ENCODE measurements around the gene PSME3IP1.
A peak's percentile ranks its signal among the peaks of the same experiment; 100 is the strongest.

The PSME3IP1 gene

GRCh38 chr16:57151369-57151768 lies 34.5 kb downstream of the PSME3IP1 start:
- no peaks in the 10 kb centered on the region for H3K27me3 ChIP-seq (ENCODE audit: control insufficient read depth, insufficient read depth, low read length)
- H3K9me3 ChIP-seq (ENCODE audit: control insufficient read depth, insufficient read depth, low read depth, low read length), result no peaks in the 10 kb centered on the region
- peaks cover 36% of the 10 kb centered on the region for H3K4me1 ChIP-seq (ENCODE audit: control insufficient read depth, insufficient read depth, low read length)
- H3K36me3 ChIP-seq (ENCODE audit: control insufficient read depth, insufficient read depth, low read length), result peaks cover 42% of the 10 kb centered on the region
- no peak overlapping the region for H3K4me3 ChIP-seq (ENCODE audit: low read depth, low read length)
- H3K27ac ChIP-seq (ENCODE audit: low read depth, low read length), result no peak overlapping the region
- H3K9ac ChIP-seq (ENCODE audit: low read length), result no peak overlapping the region

DNA sequence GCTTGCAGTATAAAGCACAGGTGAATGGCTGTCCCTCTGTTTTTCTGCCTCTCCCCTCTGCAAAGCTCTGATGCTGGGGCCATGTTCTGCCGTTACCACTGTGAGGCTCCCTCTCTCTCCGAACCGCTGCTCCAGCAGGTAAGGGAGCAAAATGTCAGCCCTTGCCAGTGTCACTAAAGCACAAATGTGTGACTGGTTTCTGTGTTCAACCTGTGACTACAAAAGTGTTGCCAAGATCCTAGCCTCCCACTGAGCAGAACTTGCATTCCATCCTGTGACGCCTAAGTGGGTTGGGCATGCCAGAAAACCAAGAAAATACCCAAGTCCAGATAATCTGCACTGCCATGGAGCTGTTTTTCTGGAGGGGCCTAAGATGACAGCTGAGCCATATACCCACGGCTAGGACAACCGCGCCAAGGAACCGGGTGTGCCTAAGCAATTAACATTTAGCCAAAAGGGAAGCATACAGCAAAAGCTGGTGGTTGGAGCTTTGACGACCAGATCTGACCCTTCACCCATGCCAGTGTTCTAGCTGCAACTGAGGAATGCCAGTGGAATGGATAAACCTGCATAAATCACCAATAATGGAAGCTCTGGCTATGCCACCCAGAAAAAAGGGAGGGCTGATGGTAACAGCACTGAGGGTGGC lies 35.0 kb downstream of the PSME3IP1 start:
- Histone ChIP-seq H3K4me3 (ENCODE audit: low read depth, low read length) (no peak overlapping the region), H3K27ac (ENCODE audit: low read depth, low read length) (no peak overlapping the region), H3K9ac (ENCODE audit: low read length) (no peak overlapping the region), H3K9me3 (ENCODE audit: control insufficient read depth, insufficient read depth, low read depth, low read length) (no peaks in the 10 kb centered on the region), H3K4me1 (ENCODE audit: control insufficient read depth, insufficient read depth, low read length) (peaks cover 39% of the 10 kb centered on the region), H3K36me3 (ENCODE audit: control insufficient read depth, insufficient read depth, low read length) (peaks cover 37% of the 10 kb centered on the region), H3K27me3 (ENCODE audit: control insufficient read depth, insufficient read depth, low read length) (no peaks in the 10 kb centered on the region)

GRCh38 chr16:57149391-57149790 lies 36.4 kb downstream of the PSME3IP1 start:
- H3K9me3 ChIP-seq (ENCODE audit: control insufficient read depth, insufficient read depth, low read depth, low read length), result no peaks in the 10 kb centered on the region
- H3K36me3 ChIP-seq (ENCODE audit: control insufficient read depth, insufficient read depth, low read length), result peaks cover 26% of the 10 kb centered on the region
- H3K4me3 ChIP-seq (ENCODE audit: low read depth, low read length), result no peak overlapping the region
- no peaks in the 10 kb centered on the region for H3K27me3 ChIP-seq (ENCODE audit: control insufficient read depth, insufficient read depth, low read length)
- H3K27ac ChIP-seq (ENCODE audit: low read depth, low read length), result no peak overlapping the region
- no peak overlapping the region for H3K9ac ChIP-seq (ENCODE audit: low read length)
- H3K4me1 ChIP-seq (ENCODE audit: control insufficient read depth, insufficient read depth, low read length), result peaks cover 44% of the 10 kb centered on the region

DNA sequence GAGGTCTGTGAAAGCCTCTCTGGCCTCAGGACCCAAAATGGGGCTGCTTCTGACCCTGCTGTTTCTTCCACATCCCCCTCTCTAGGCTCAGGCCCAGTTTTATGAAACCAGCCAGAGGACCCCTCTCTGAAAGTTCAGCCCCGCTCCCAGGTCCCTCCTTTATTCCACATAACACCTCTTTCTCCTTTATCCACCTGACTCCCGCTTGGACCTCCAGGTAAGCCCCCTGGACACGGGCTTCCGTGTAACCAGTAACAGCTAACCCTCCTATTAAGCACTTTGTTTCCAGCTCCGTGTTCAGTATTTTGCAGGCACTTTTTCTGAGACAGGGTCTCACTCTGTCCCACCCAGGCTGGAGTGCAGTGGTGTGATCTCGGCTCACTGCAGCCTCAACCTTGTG lies 37.4 kb downstream of the PSME3IP1 start:
- no peak overlapping the region for H3K27ac ChIP-seq (ENCODE audit: low read depth, low read length)
- H3K9ac ChIP-seq (ENCODE audit: low read length), result no peak overlapping the region
- peaks cover 16% of the 10 kb centered on the region for H3K36me3 ChIP-seq (ENCODE audit: control insufficient read depth, insufficient read depth, low read length)
- no peaks in the 10 kb centered on the region for H3K27me3 ChIP-seq (ENCODE audit: control insufficient read depth, insufficient read depth, low read length)
- no peaks in the 10 kb centered on the region for H3K9me3 ChIP-seq (ENCODE audit: control insufficient read depth, insufficient read depth, low read depth, low read length)
- H3K4me3 ChIP-seq (ENCODE audit: low read depth, low read length), result no peak overlapping the region
- peaks cover 44% of the 10 kb centered on the region for H3K4me1 ChIP-seq (ENCODE audit: control insufficient read depth, insufficient read depth, low read length)

DNA sequence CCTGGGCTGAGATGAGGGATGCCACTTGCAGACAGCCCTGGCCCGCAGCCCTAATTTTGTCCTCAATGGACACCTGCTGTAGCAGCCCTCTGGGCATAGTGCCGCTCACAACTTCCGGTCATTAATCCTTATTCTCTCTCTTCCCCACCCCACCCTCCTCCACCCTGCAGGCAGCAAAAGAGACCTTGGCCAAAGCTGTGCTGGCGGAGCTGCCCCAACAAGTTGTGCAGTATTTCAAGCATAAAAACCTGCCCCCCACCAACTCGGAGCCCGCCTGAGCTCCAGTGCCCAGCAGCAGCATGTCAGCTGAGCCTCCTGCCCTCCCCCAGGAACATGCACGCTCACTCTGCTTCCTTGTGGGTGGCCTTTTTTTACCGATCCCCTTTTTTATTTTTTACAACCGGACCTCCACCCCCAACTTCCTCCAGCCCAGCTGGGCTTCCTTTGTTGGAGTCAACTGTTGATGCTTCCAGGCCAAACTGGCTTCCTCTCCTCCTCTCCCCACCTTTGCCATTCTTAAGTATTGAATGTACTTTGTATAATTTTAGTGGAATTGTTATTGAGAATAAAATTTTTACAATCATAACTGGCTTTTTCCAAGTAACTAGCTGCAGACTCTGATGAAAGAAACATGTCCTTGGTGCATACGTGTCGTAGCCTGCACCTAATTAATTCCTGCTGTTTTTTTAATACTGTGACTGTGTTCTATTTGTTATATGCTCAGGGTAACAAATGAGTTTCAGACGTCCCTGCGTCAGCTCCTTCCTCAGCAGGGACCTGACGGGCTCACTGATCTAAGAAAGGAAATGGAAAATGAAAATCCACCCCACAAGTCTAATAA lies 38.2 kb downstream of the PSME3IP1 start:
- no peaks in the 10 kb centered on the region for H3K9me3 ChIP-seq (ENCODE audit: control insufficient read depth, insufficient read depth, low read depth, low read length)
- peaks cover 44% of the 10 kb centered on the region for H3K4me1 ChIP-seq (ENCODE audit: control insufficient read depth, insufficient read depth, low read length)
- no peaks in the 10 kb centered on the region for H3K27me3 ChIP-seq (ENCODE audit: control insufficient read depth, insufficient read depth, low read length)
- no peak overlapping the region for H3K9ac ChIP-seq (ENCODE audit: low read length)
- H3K27ac ChIP-seq (ENCODE audit: low read depth, low read length), result peak overlapping the region; percentile 20; the same call in 1 of the 2 replicates
- 0 out of 2 replicates have a peak overlapping the region, but pooled peaks have one; percentile 18 for H3K4me3 ChIP-seq (ENCODE audit: low read depth, low read length)
- H3K36me3 ChIP-seq (ENCODE audit: control insufficient read depth, insufficient read depth, low read length), result peaks cover 8% of the 10 kb centered on the region

DNA sequence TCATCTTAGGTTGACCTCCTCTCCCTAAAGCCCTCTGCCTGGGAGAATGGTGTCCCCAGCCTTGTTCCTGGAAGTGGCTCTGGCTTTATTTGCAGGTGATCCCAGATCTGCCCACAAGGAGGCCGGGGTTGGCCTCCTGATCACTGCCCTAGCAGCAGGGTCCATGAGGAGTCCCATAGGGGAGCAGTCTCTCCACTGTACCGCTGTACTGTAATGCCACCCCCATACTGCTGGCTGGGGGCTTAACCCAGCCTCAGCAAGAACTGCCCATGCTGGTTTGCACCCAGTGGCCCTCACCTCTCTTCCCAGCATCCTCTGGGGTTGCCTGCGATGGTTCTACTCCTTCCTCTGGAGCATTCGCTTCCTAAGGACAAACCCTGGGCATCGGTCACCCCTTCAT lies 39.1 kb downstream of the PSME3IP1 start:
- Histone ChIP-seq H3K9ac (ENCODE audit: low read length) (no peak overlapping the region), H3K27ac (ENCODE audit: low read depth, low read length) (no peak overlapping the region), H3K27me3 (ENCODE audit: control insufficient read depth, insufficient read depth, low read length) (no peaks in the 10 kb centered on the region), H3K4me3 (ENCODE audit: low read depth, low read length) (no peak overlapping the region), H3K9me3 (ENCODE audit: control insufficient read depth, insufficient read depth, low read depth, low read length) (no peaks in the 10 kb centered on the region), H3K36me3 (ENCODE audit: control insufficient read depth, insufficient read depth, low read length) (no peaks in the 10 kb centered on the region), H3K4me1 (ENCODE audit: control insufficient read depth, insufficient read depth, low read length) (peaks cover 41% of the 10 kb centered on the region)

DNA sequence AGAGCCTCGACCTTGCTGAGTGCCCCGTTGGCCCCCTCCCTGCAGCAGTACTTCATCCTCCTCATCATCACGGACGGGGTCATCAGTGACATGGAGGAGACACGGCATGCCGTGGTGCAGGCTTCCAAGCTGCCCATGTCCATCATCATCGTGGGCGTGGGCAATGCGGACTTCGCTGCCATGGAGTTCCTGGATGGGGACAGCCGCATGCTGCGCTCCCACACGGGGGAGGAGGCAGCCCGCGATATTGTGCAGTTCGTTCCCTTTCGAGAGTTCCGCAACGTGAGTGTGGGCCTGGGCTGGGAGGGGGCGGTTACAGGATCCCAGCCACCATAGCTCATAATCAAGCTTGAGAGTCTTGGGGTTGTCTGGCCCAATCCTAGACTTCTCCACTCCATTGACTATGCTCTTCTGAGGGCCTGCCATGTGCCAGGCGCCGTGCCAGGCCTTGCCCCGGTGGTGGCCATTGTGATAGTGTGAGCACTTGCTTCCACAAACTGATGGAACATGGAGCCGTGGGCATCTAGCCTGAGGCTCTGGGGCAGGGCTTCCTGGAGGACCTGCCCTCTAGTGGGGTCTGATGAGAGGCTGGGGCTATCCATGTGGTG lies 39.7 kb downstream of the PSME3IP1 start:
- no peaks in the 10 kb centered on the region for H3K9me3 ChIP-seq (ENCODE audit: control insufficient read depth, insufficient read depth, low read depth, low read length)
- no peak overlapping the region for H3K4me3 ChIP-seq (ENCODE audit: low read depth, low read length)
- H3K27me3 ChIP-seq (ENCODE audit: control insufficient read depth, insufficient read depth, low read length), result no peaks in the 10 kb centered on the region
- H3K9ac ChIP-seq (ENCODE audit: low read length), result no peak overlapping the region
- H3K36me3 ChIP-seq (ENCODE audit: control insufficient read depth, insufficient read depth, low read length), result no peaks in the 10 kb centered on the region
- H3K4me1 ChIP-seq (ENCODE audit: control insufficient read depth, insufficient read depth, low read length), result peaks cover 36% of the 10 kb centered on the region
- no peak overlapping the region for H3K27ac ChIP-seq (ENCODE audit: low read depth, low read length)

- Histone ChIP-seq H3K36me3 (ENCODE audit: control insufficient read depth, insufficient read depth, low read length) (no peaks in the 10 kb centered on the region), H3K27ac (ENCODE audit: low read depth, low read length) (no peak overlapping the region), H3K4me1 (ENCODE audit: control insufficient read depth, insufficient read depth, low read length) (peaks cover 29% of the 10 kb centered on the region), H3K27me3 (ENCODE audit: control insufficient read depth, insufficient read depth, low read length) (no peaks in the 10 kb centered on the region), H3K9ac (ENCODE audit: low read length) (no peak overlapping the region), H3K4me3 (ENCODE audit: low read depth, low read length) (no peak overlapping the region), H3K9me3 (ENCODE audit: control insufficient read depth, insufficient read depth, low read depth, low read length) (no peaks in the 10 kb centered on the region)
These were observed 40.5 kb downstream of the PSME3IP1 start for GRCh38 chr16:57145046-57146021.

DNA sequence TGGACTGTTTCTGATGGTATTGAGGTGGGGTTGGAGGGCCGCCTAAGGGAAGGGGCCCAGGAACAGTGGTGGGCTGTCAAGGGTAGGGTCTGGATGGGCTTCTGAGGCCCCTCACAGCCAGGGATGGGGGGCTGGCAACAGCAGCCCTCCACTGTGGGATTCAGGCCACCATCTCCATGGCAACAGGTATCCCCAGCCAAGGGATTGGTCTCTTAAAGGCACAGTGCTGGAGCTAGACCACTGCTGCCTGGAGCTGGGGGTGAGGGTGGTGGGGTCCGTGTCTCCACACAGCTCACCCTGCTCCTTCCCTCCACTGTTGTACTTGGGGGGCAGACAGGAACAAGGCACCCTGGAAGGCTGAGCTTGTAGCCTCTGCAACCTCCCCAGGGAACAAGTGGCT lies 41.8 kb downstream of the PSME3IP1 start:
- H3K27me3 ChIP-seq (ENCODE audit: control insufficient read depth, insufficient read depth, low read length), result no peaks in the 10 kb centered on the region
- no peaks in the 10 kb centered on the region for H3K9me3 ChIP-seq (ENCODE audit: control insufficient read depth, insufficient read depth, low read depth, low read length)
- H3K4me3 ChIP-seq (ENCODE audit: low read depth, low read length), result no peak overlapping the region
- peaks cover 29% of the 10 kb centered on the region for H3K4me1 ChIP-seq (ENCODE audit: control insufficient read depth, insufficient read depth, low read length)
- no peak overlapping the region for H3K9ac ChIP-seq (ENCODE audit: low read length)
- H3K36me3 ChIP-seq (ENCODE audit: control insufficient read depth, insufficient read depth, low read length), result no peaks in the 10 kb centered on the region
- no peak overlapping the region for H3K27ac ChIP-seq (ENCODE audit: low read depth, low read length)

- no peak overlapping the region for H3K4me3 ChIP-seq (ENCODE audit: low read depth, low read length)
- H3K9ac ChIP-seq (ENCODE audit: low read length), result no peak overlapping the region
- no peak overlapping the region for H3K27ac ChIP-seq (ENCODE audit: low read depth, low read length)
- H3K27me3 ChIP-seq (ENCODE audit: control insufficient read depth, insufficient read depth, low read length), result no peaks in the 10 kb centered on the region
- H3K36me3 ChIP-seq (ENCODE audit: control insufficient read depth, insufficient read depth, low read length), result no peaks in the 10 kb centered on the region
- H3K9me3 ChIP-seq (ENCODE audit: control insufficient read depth, insufficient read depth, low read depth, low read length), result no peaks in the 10 kb centered on the region
- H3K4me1 ChIP-seq (ENCODE audit: control insufficient read depth, insufficient read depth, low read length), result peaks cover 27% of the 10 kb centered on the region
These were observed 42.5 kb downstream of the PSME3IP1 start for GRCh38 chr16:57143149-57143921.

All from HUES6 (cell line).